ENCODE measurements around the gene TRNT1.

TRNT1 gene

DNA sequence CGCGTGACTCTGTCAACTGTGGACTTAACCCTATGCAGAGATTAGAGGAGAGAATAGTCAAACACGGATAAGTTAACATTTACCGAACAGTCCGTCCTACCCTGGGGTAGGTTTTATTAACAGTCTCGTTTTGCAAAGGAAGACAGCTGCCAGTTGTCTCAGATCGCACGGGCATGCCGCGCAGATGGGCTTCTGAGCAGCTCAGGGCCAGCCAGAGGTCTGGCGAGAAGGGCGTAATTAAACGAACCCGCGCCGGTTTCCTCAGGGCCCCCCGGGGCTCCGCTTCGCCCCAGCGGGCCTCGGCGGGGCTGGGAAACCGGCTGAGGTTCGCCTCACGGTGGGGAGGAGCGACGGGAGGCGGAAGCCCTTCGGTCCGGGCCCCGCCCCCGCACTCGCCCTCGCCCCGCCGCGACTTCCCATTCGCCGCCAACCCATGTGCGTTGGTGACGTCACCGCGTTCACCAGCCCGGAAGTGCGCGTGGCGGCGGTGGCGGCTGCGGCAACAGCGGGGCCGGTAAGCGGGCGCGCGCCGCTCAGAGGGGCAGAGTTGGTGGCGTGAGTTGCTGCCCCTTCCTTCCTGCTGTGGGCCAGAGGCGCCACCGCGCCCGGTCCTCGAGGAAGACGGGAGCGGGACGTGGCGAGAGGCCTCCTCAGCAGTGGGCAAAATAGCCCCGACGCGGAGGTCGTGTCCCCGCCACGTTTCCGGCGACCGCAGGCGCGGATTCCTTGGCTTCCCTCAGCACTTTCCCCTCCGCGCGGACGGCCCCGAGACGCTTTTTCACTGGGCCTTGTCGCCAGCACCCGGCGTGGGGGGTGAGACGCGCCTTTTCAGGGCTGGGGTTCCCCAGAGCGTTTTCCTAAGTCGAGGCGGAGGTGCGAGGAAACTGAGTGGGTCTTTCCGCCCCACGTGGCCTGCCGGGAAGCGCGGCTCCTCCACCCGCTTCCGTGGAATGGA, at the start of gene TRNT1:
TRNT1 (plus strand) TSS at position 464 of the 955 bp plus-strand sequence. CDS start 2,101 bp downstream, outside the sequence.
- DNase-seq (ENCODE audit: low read depth) = peak; percentile 92

- no peak for DNase-seq (ENCODE audit: low read depth)
These were observed 46.4 kb upstream of the TRNT1 start for GRCh38 chr3:3080309-3080708.

DNA sequence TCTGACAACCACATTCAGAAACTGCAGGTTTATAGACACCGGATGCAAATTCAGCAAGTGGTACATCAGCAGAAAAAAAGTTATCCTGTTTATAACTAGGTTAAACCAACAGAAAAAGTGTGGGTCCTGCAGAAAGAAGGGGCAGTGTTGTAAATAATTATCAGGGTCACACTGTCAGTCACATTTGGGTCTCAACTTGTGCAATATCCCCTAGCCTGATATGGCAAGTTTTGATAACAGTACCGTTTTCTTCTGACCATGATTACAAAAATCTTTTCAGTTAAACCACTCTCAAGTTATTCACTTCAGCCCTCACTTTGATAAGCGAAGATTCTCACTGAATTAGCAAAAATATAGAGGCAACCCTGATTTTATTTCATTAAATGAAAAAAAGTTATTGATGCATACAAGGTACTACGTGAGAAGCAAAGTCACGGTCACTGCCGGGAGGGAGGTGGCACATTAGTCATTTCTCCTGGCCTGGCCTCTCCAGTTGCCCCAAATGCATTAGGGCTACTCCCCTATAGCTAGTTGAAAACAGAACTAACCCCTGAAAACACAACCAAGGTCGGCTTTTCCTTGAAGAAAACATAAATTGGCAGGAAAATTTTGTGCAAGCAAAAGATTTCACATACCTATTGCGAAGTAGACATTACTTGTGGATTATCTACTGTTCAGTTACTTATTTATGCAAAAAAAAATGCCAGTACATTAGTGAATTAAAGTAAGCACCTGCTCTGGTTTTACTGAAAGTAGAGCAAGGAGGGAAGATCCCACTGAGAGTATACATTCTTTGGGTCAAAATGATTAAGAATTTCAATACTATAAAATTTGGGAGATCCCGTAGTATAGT, 45.1 kb upstream of the TRNT1 start:
- no peak for DNase-seq (ENCODE audit: low read depth)

- no peak for DNase-seq (ENCODE audit: low read depth)
These were observed 44.4 kb upstream of the TRNT1 start for GRCh38 chr3:3082234-3082924.

DNA sequence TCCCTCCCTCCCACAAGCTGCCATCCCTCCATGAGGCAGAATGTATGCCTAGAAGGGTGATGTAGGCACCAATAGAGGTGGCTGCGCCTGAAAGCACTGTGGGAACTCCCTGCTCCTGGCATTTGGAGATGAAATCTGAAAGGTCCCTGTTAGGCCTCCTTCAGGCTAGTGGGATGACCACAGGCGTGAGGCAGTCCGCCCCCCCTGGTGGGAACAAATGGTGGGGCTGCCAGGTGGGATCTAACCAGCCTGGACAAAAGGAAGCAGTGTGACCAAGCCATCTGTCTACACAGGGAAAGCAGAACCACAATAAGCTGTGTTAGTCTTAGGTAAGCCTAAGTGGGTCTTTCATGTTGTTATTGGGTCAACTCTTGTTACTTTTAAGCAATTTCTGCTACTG, 41.9 kb upstream of the TRNT1 start:
- DNase-seq (ENCODE audit: low read depth) = no peak

- no peak for DNase-seq (ENCODE audit: low read depth)
These were observed 41.0 kb upstream of the TRNT1 start for GRCh38 chr3:3085782-3086181.

DNA sequence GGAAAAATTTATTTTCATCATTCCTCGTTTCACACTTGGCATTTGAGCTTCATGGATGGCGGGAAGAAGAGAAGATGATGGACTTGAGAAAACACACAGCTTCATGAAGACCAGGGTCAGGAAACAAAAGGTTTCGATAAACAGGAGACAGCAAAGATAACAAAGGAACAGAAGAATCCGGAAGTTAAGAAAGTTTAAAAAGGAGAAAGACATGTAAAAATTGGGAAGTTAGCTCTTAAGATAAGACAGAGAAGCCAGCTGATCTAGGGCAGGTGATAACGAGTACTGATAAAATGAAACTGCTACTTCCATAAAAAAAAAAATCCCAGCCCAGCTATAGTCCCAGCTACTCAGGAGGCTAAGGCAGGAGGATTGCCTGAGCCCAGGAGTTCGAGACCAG, 40.5 kb upstream of the TRNT1 start:
- DNase-seq (ENCODE audit: low read depth) = no peak

GRCh38 chr3:3087279-3087678, 39.5 kb upstream of the TRNT1 start:
- DNase-seq (ENCODE audit: low read depth) = no peak

GRCh38 chr3:3087716-3088465, 38.8 kb upstream of the TRNT1 start:
- DNase-seq (ENCODE audit: low read depth) = no peak

DNA sequence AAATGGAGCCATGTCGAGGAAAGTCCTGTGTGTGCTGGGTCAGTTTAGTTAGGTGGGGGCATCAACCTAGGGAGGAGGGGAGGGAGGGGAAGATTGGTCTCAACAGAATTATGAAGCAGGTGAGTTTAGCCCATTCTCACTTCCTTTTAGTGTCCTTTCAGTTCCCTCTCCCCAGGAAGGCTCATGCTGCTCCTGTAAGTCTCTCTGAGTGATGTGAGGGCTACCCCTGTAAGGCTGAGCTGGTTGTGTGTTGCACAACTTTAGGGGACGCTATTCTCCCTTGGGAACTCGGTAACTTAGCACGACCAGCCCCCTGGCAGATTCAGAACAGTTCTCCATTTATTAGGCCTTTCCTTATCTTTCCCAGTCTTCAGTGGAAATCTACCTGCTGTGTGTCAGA, 37.7 kb upstream of the TRNT1 start:
- no peak for DNase-seq (ENCODE audit: low read depth)

DNA sequence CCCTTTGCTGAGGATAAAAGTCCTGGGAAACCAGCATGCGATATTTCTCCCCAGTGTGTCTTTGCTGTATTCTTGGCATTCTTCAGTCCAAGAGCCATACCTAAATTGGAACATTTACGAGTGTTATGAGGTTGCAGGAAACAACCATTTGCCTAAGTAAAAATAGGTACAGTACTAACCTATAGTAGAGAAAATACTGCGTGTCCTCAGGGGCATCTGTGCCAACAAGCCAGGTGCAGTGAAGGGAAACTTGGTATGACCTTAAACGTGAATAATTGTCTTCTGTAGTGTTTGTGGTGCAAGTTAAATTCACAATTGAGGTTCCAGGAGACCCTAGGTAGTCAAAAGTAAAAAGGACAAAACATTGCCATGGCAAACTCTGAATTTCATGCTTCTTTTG, 28.8 kb upstream of the TRNT1 start:
- DNase-seq (ENCODE audit: low read depth) = no peak

DNA sequence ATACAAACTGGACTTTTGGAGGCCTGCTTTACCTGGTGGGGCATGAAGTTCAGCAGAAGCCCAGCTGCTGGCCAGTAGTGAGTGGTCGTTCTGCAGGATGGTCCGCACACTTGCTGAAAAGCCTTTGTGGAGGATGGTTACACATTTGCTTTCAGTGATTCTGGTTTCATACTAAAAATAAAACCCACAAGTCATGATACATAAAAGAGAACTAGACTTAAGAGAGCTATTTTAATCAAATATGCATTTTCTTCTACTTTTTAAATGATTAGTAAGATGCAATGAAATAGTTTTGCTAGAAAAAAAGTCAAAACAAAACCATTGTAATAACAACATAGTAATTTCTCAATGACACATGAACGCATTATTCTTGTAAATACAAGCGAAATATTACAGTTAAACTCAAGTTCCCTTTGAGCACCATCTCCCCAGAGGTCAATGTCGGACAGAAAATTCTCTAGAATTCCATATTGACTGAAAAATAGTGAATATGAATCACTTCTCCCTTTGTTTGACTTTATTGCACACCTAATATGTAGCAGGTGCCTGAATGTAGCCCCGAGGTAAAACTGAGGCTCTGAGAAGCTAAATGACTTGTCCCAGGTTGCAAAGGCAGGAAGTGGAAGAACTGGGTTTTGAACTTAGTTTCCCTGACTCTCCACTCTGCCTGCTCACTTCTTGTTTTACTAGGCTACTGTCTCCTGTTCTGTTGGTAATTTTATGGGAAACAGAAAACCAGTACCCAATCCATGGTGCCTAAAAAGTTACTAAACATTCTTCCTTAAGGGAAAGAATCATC, 24.9 kb upstream of the TRNT1 start:
- DNase-seq (ENCODE audit: low read depth) = no peak

DNA sequence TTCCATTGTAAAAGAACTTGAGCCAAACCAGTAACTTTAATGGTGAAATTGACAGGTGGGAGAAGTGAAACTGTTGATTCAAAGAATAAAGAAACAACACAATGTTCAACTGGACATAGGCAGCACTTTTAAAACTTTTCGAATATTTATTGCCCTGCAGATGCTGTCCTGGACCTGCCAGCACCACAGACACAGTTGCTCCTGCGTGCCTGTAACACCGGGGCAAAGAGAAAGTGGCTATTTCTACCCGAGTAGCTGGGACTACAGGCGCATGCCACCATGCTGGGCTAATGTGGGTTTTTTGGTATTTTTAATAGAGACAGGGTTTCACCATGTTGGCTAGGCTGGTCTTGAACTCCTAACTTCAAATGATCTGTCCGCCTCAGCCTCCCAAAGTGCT, 24.0 kb upstream of the TRNT1 start:
- no peak for DNase-seq (ENCODE audit: low read depth)

- no peak for DNase-seq (ENCODE audit: low read depth)
These were observed 21.5 kb upstream of the TRNT1 start for GRCh38 chr3:3105246-3105645.

DNA sequence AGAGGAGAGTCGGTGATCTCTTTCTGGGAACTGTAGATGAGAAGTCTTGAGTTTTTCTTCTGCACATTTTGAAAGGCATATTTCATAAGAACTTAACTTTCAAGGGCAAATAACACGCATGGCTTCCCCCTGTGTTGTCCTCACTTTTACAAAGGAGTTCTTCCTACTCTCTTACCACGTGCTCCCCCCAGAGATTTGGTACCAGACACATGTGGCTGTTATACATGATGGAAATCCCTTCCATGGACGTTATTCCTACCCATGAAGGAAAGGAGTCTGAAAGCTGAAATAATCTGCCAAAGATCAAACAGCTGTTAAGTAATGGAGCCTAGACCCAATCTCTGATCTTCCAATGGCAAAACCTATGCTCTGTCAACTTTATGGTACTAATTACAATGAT, 20.9 kb upstream of the TRNT1 start:
- no peak for DNase-seq (ENCODE audit: low read depth)

- DNase-seq (ENCODE audit: low read depth) = no peak
These were observed 19.6 kb upstream of the TRNT1 start for GRCh38 chr3:3107181-3107580.

- DNase-seq (ENCODE audit: low read depth) = no peak
These were observed 18.9 kb upstream of the TRNT1 start for GRCh38 chr3:3107858-3108257.

DNA sequence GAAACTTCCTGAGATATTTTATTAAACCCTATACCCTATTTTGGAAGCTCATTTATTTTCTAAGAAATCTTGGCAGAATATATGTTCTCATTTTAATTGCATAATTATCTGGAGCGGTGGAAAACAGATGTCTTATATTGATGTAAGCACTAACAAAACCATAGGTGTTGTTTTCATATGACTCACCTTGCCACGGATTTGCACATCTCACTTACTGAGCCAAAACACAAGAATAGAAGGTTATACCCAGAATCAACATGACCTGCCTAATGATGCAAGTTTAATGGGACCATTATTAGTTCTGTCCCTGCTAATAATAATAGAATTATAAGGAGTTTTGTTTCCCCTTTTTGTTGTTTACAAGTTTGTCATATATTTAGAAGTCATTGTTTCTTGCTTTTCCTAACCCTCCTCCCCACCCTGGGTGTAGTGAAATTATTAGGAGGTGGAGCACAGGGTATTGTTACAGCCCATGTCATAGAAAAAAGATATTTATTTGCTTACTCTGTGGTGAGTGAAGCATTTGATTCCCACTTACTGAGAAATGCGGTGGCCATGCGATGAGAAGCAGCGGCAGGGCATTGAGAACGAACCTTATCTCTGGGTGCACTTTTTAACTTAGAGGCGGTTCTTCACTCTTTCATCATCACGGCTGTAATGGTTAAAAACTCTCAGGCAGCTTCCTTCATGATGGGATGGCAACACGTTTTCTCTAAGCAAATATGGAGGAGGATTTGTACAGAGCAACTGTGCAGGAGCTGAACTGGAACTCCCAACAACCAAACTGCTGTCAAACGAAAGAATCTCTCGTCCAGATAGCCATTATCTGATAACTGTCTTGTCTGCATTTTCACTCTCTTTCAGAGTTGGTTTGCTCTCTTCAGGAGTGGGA, 17.1 kb upstream of the TRNT1 start:
- DNase-seq (ENCODE audit: low read depth) = no peak

GRCh38 chr3:3110299-3110630, 16.5 kb upstream of the TRNT1 start, which contains the start of gene IL5RA:
IL5RA (minus strand) TSS chr3:3110374; CDS start chr3:3104984, 5,390 bp downstream.
- peak; percentile 13 for DNase-seq (ENCODE audit: low read depth)

Measured in T-helper 22 cell (primary cell).